GM19193 (cell line): ENCODE data around the gene PIGX.

ENCODE experiments used
- POLR2A ChIP-seq: IDR thresholded peaks from 4 replicates; pipeline ENCODE4 v1.6.1; 2011; ENCODE audit not compliant: insufficient read depth, insufficient read length; ENCODE audit errors: extremely low read depth

The PIGX gene

DNA sequence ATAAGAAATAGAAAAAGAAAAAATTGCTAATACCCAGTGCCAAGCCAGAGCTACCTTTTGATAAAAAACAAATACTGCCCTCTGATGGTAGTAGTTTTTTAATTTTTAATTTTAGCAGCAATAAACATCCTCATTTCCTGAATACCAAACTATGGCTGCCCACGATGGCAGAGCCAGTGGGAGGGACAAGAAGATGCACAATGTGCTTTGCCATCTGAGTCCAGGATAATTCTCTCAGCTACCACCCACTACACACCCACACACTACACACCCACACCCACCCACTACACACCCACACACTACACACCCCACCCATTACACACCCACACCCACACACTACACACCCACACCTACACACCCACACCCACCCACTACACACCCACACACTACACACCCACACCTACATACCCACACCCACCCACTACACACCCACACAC is 18.0 kb upstream of the PIGX start:
- no peak for TF ChIP-seq POLR2A

DNA sequence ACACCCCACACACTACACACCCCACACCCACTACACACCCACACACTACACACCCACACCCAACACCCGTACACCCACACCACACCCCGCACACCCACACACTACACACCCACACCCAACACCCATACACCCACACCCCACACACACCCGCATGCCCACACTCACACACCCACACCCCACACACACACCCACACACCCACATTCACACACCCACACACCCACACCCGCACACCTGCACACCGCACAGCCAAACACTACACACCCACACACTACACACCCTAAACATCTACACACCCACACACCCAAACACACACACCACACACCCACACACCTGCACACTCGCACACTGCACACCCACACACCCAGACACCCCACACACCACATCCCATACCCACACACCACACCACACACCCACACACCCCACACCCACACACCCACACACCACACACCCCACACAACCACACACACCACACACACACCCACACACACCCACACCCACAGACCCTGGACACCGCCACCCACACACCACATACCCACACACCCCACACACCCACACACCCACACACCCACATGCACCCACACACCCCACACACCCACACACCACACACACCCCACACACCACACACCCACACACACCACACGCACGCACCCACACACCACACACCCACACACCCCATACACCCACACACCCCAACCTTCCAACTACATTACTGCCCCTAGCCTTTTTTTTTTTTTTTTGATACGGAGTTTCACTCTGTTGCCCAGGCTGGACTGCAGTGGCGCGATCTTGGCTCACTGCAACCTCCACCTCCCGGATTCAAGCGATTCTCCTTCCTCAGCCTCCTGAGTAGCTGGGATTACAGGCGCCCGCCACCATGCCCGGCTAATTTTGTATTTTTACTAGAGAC is 17.0 kb upstream of the PIGX start:
- no peak for TF ChIP-seq POLR2A

DNA sequence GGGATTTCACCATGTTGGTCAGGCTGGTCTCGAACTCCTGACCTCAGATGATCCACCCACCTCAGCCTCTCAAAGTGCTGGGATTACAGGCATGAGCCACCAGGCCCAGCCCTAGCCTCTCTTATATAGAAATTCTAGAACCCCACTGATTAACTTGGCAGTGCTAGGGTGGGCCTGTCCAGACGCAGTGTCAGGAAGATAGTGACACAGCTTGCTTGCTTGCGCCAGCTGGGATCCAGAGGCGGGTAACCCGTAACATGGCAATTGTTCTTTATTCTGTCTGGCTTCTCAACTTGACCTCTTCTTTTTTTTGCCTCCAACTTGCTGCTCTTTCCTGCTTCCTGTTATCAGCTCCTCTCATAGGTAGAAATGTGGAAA is 16.3 kb upstream of the PIGX start:
- no peak for TF ChIP-seq POLR2A

DNA sequence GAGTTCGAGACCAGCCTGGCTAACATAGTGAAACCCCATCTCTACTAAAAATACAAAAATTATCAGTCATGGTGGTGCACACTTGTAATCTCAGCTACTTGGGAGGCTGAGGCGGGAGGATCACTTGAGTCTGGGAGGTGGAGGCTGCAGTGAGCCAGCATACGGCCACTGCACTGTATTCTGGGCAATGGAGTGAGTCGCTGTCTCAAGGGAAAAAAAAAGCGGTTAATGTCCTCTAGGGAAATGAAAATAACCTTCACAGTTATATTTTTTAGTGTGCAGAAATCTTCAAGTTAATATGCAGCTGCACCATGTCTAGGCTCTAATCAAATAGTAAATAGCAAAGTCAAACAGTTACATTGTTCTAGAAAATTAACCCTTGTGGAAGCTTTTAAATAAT is 14.9 kb upstream of the PIGX start:
- TF ChIP-seq POLR2A, result no peak

DNA sequence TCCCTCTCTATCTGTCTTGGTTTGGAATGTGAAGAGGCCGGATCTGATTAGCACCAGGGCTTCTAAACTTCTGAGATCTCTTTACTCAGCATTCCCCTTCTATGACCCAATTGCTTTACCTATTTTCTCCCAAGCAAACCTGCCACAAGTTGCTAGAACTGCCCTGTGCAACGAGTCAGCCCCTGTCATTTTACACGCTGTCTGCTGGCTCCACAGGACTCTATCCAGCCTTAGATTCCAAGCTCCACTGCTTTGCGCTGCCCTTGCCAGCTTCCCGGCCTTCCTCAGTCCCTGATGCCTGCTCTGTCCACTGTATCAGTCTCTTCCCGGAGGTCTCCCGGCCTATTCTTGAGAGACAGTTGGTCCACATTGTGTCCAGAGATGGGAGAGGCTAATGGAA is 12.4 kb upstream of the PIGX start:
- TF ChIP-seq POLR2A, result no peak

DNA sequence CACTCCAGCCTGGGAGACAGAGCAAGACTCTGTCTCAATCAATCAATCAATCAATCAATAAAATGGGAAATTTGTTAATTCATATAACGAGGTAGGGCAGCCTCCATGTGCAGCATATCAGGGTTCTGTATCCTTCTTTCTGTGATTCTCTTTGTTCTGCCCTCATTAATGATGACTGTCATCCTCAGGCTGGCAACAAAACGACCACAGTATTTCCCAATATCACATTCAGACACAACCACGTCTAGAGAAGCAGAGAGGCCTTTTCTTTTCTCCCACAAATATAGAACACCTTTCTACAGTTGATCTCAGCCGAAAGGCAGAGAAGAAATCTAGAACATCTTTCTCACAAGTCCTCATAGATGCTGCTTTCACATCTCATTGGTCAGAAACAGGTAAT is 11.4 kb upstream of the PIGX start:
- TF ChIP-seq POLR2A, result no peak

DNA sequence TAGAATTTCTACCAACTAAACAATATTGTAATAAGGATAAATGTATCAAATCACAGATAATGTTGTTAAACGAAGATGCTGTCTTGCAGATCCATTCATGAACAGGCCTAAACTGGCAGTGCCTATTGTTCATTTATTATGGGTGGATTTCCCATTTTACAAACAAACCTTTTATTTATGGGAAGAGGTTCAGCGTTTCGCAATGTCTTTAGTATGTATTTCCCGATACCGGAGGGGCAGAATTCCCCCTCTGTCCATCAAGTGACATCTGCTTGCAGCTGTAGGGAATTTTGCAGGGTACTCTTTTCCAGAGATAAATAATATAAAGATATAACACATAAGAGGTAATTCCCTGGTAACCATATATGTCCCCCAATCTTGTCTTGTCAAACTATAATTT is 5.8 kb upstream of the PIGX start:
- no peak for TF ChIP-seq POLR2A

DNA sequence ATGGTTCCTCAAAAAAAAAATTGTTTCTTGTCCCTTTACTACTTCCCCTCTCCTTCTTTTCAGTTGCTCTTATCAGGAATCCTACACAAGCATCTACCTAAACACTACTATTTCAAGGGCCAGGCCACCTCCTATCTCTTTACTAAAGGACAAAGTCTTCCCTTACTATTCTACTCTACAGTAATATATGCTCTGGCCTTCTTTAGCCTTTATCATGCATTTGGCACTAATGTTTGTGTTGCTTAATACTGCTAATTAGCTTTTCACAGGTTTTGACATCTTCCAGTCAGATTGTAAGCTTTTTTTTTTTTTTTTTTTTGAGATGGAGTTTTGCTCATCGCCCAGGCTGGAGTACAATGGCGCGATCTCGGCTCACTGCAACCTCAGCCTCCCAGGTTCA is 5.4 kb upstream of the PIGX start:
- no peak for TF ChIP-seq POLR2A

DNA sequence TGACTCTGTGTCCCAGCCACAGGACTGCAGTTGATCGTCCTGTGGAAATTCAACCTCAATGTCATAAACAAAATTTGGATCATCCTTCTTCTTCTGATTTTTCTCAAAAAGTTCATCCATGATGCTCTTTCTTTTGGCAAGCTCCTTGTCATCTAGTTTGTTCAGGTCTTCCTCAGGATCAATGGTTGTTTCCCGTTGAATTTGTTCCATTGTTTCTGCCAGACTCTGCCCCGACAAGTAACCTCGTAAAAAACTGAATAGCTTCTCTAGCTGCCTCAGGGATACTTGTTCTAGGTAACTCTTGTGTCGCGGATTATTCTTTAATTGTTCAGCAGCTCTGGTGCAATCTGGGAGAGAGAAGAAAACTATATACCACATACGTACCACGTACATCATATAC is 4.6 kb upstream of the PIGX start:
- no peak for TF ChIP-seq POLR2A

DNA sequence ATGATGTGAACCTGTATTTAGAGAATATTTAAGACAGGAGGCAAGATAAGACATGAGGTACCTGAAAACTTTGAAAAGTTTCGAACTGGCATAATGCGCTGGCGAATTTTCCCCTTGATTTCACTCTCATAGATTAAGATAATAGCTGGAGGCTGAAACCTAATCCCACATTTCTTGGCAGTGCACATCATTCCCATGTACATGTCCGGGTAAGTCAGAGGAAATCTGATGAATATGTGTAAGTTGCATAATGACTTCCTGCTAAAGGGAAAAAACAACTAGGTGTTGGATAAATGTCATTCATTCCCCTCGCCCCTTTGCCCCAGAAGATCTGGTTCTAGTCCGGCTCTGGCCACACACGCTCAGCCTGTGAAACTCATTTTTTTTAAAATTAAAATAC is 3.7 kb upstream of the PIGX start:
- no peak for TF ChIP-seq POLR2A

DNA sequence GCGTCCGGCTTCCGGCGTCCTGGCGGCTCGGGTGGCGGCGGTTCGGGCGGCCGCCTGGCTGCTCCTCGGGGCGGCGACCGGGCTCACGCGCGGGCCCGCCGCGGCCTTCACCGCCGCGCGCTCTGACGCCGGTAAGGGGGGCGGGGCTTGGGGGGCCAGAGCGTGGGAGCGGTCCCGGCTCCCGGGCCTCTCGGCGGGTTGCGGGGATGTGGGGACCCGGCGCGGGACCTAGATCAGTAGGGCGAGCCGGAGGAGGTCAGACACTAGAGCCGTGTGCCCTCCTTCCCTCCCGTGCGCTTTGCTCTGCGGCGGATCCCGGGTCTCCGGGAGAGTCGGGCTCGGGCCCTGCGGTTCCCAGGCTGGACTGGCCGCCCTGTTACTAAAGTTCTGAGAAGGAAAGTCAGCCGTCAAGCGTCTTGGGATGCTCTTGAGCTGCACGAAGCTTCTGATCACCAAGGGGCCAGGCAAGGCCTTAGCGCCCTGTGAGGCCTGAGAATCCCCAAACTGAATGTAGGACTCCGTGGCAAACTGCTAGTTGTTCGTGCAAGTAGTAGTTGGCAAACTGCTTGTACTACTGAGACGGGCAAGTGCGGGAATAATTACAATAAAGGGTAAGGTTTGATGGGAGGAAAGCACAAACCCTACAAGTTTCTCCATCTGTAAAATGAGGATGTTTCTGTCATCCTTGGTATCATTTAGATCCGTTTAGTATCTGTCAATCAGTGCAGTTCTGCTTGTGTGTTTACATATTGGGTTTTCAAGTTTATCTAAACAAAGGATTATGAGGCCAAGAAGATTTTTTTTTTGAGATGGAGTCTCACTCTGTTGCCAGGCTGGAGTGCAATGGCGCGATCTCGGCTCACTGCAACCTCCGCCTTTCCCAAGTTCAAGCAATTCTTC is 587 bp downstream of the PIGX start:
- no peak for TF ChIP-seq POLR2A

DNA sequence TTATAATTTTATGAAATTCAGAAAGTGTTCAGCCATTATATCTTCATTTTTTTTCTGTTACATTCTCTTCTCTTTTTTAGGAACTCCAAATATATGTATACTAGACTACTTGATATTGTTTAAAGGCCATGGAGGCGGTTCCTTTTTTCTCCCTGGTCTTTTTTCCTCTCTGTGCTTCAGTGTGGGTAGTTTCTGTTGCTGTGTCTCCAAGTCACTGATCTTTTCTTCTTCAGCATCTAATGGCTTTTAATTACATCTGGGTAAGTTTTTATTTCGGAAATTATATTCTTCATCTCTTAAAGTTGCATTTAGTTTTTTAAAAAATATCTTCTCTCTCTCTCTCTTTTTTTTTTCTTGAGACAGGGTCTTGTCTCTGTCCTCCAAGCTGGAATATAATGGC is 8.9 kb downstream of the PIGX start:
- no peak for TF ChIP-seq POLR2A

DNA sequence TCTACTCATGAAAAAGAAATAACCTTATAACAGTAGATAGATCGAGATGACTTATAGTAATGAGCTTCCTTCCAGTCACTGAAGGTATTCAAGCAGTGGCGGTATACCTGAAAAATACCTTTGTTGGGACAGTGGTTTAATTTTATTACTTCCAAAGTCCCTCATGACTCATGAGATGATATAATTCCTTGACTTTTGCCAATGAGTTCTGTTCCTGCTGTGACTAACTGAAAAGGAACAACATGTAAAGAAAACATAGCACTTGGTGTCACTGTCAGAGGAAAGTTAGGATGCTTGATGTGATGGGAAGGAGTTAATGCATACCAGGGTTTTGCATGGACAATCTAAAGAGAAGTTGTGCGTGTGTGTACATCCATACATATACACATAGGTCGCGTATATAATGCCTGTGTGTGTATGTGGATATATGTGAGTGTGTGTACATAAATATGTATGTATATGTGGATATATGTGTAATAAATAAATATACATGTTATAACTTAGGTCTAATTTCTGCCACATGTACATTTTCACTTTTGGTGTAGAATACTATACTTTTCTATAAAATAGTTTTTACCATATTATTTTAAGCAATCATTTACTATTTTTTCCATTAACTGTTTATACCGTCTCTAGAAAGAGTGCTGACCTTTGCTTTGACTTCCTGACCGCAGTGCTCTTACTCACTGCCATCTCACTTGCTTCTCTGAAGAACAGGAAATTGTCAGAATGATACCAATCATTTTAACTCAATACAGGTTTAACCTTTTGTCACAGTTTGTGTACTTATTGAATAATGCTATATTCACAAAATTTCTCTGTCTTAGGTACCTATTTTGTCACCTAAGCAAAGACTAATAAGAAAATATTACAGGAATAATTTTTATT is 14.9 kb downstream of the PIGX start:
- TF ChIP-seq POLR2A, result no peak

DNA sequence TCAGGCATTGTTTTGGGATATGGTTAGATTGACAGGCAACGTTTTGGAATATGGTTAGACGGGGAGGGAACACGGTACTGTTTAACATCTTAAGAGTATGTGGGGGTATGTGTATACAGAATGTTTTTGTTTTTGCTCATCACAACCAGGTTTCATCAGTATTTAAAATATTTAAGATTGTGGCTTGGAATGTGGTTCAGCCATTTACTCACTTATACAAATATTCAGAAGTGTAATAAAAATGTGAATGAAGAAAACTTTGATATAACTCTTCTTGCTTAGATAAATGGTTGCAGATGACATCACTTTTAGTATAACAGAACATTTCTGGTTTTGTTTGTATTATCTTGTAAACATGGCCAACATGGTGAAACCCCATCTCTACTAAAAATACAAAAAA is 23.6 kb downstream of the PIGX start:
- no peak for TF ChIP-seq POLR2A
